Adrenal gland (tissue), 5 donors: Measurements from ENCODE around the gene CSNK1A1L.

Experiments used
- CTCF ChIP-seq, 6 experiments: fragments of 450-650 bp in 4 of 6; fragments of 200-600 bp in 2 of 6; sonication (generic) in 1 of 6; IDR thresholded peaks; 1 replicate in 5 of 6; 2 replicates in 1 of 6; pipeline versions ENCODE4 v1.5.1 to v1.8.0; 2016 to 2021; ENCODE audit warnings: antibody characterized with exemption in 6 of 6, mild to moderate bottlenecking in 2 of 6, moderate library complexity in 1 of 6
- POLR2A ChIP-seq, 2 donors: fragments of 450-650 bp; IDR thresholded peaks; one replicate each; pipeline ENCODE4 v1.6.1; 2017; ENCODE audit warnings: antibody characterized with exemption in 2 of 2, mild to moderate bottlenecking in 2 of 2, moderate library complexity in 1 of 2
- donor health status: DM: no; HTN: no; CAD: no.

- no peak for TF ChIP-seq POLR2A (IDR thresholded peaks at IDR 0.05)
- TF ChIP-seq CTCF (IDR thresholded peaks at IDR 0.05): no peak
These were observed 25.6 kb upstream of the CSNK1A1L start for GRCh38 chr13:37131092-37131491.
